HCT116 (cell line): Measurements from ENCODE around the gene CMTM8. TPM values are rescaled to one million over a fixed set of nuclear protein-coding genes. Genes with fewer than 3 reads are reported as not detected.

Experiments used
- ATAC-seq: fragments of 200-7000 bp; cut with Tn5 transposase; 2 replicates; pipeline ENCODE4 v1.9.1; 2020; ENCODE audit warnings: mild to moderate bottlenecking, moderate library complexity
- BruUV-seq: library from RNA; stranded (reverse); fragments of 400-500 nt; replicated peaks from 2 replicates; lab custom pipeline; 2021; lab: Mats Ljungman, UMichigan
- CTCF ChIA-PET: fragments of 300-600 bp; sonication (Branson Sonifier 250); formaldehyde crosslinking; loops from one replicate; lab custom pipeline; 2021; ENCODE audit warnings: antibody characterized with exemption; lab: Charles Lee
- POLR2A ChIA-PET: fragments of 300-600, 350-600 bp; sonication (Branson Sonifier 250); formaldehyde crosslinking; loops from one replicate; lab custom pipeline; 2021; ENCODE audit warnings: antibody characterized with exemption; lab: Charles Lee
- RAD21 ChIA-PET, 2 experiments: fragments of 300-600 bp; sonication (Branson Sonifier 250); formaldehyde crosslinking; loops; one replicate each; lab custom pipeline; 2023; ENCODE audit warnings: low total read pairs in 2 of 2; ENCODE audit not compliant: uncharacterized antibody in 2 of 2, unreplicated experiment in 2 of 2, low non-redundant PET in 1 of 2; lab: Charles Lee
- DNase-seq: peaks from one replicate; pipeline ENCODE4 v3.0.0-alpha.2; 2010; ENCODE audit warnings: low read depth, low spot score
- H2AFZ ChIP-seq: fragments of 200-600 bp; shearing (Covaris generic), sonication (generic); 2 replicates; pipeline ENCODE4 v1.6.1; 2017; ENCODE audit warnings: low read depth, mixed run types, mixed read lengths, antibody characterized with exemption, low read length; ENCODE audit not compliant: poor library complexity, severe bottlenecking
- H3K27ac ChIP-seq: 2 replicates; pipeline ENCODE4 v1.5.1; 2012; ENCODE audit warnings: low read depth, low read length
- H3K27me3 ChIP-seq: fragments of 200-600 bp; sonication (generic); 2 replicates; pipeline ENCODE4 v1.6.1; 2016; ENCODE audit warnings: mixed run types, low read length, mixed read lengths; ENCODE audit not compliant: insufficient read depth
- H3K36me3 ChIP-seq, 2 experiments: fragments of 200-500 bp in 1 of 2; fragments of 200-600 bp in 1 of 2; sonication (Bioruptor generic) in 1 of 2; sonication (generic) in 1 of 2; 2 replicates each; pipeline versions ENCODE4 v1.5.1 to v1.6.1; 2014 to 2016; ENCODE audit warnings: low read length in 2 of 2, inconsistent platforms in 1 of 2, mixed read lengths in 1 of 2, mixed run types in 1 of 2; ENCODE audit not compliant: insufficient read depth in 2 of 2, control insufficient read depth in 1 of 2
- H3K4me1 ChIP-seq, 2 experiments: fragments of 200-600 bp in 1 of 2; sonication (generic) in 1 of 2; 2 replicates each; pipeline versions ENCODE4 v1.5.1 to v1.6.1; 2012 to 2017; ENCODE audit warnings: low read length in 2 of 2, inconsistent platforms in 1 of 2, mild to moderate bottlenecking in 1 of 2, mixed read lengths in 1 of 2, mixed run types in 1 of 2, moderate library complexity in 1 of 2; ENCODE audit not compliant: insufficient read depth in 2 of 2, control insufficient read depth in 1 of 2
- H3K4me2 ChIP-seq: fragments of 200-600 bp; sonication (generic); 2 replicates; pipeline ENCODE4 v1.6.1; 2017; ENCODE audit warnings: mixed run types, low read length, mixed read lengths
- H3K4me3 ChIP-seq, 2 experiments: fragments of 200-600 bp in 1 of 2; sonication (generic) in 1 of 2; replicated peaks in 1 of 2; 2 replicates each; pipeline ENCODE4 v1.5.1; 2011 to 2016; ENCODE audit warnings: low read length in 2 of 2, control low read depth in 1 of 2, low read depth in 1 of 2, mild to moderate bottlenecking in 1 of 2, mixed read lengths in 1 of 2, mixed run types in 1 of 2
- H3K79me2 ChIP-seq: fragments of 200-600 bp; sonication (generic); 2 replicates; pipeline ENCODE4 v1.6.1; 2017; ENCODE audit warnings: mild to moderate bottlenecking, mixed run types, low read length, moderate library complexity, mixed read lengths; ENCODE audit not compliant: insufficient read depth
- H3K9ac ChIP-seq: fragments of 200-600 bp; sonication (generic); 2 replicates; pipeline ENCODE4 v1.6.1; 2016; ENCODE audit warnings: low read length, mixed read lengths
- H3K9me2 ChIP-seq: fragments of 200-600 bp; sonication (generic), shearing (Covaris generic); 2 replicates; pipeline ENCODE4 v1.6.1; 2017; ENCODE audit warnings: mixed run types, mild to moderate bottlenecking, moderate library complexity; ENCODE audit not compliant: insufficient read depth
- H3K9me3 ChIP-seq, 2 experiments: fragments of 200-500 bp in 1 of 2; fragments of 200-600 bp in 1 of 2; sonication (Bioruptor generic) in 1 of 2; sonication (generic) in 1 of 2; 2 replicates each; pipeline ENCODE4 v1.6.1; 2014 to 2017; ENCODE audit warnings: low read length in 2 of 2, mixed read lengths in 2 of 2, inconsistent platforms in 1 of 2, low read depth in 1 of 2, mild to moderate bottlenecking in 1 of 2, mixed run types in 1 of 2, moderate library complexity in 1 of 2; ENCODE audit not compliant: control insufficient read depth in 1 of 2, insufficient read depth in 1 of 2
- H4K20me1 ChIP-seq: fragments of 200-600 bp; sonication (generic), shearing (Covaris generic); 2 replicates; pipeline ENCODE4 v1.6.1; 2017; ENCODE audit warnings: mixed run types, mild to moderate bottlenecking, moderate library complexity; ENCODE audit not compliant: insufficient read depth
- ATF3 ChIP-seq: IDR thresholded peaks from 2 replicates; pipeline ENCODE4 v1.6.1; 2012
- EGR1 ChIP-seq: IDR thresholded peaks from 2 replicates; pipeline ENCODE4 v1.6.1; 2012; ENCODE audit warnings: low read depth
- EZH2 ChIP-seq: fragments of 200-600 bp; sonication (generic); IDR thresholded peaks from 2 replicates; pipeline ENCODE4 v1.6.1; 2017; ENCODE audit warnings: antibody characterized with exemption, mixed run types
- FOSL1 ChIP-seq: IDR thresholded peaks from 2 replicates; pipeline ENCODE4 v1.6.1; 2012; ENCODE audit warnings: low read depth
- MAX ChIP-seq: IDR thresholded peaks from 2 replicates; pipeline ENCODE4 v1.6.1; 2012
- POLR2A ChIP-seq: IDR thresholded peaks from 2 replicates; pipeline ENCODE4 v1.7.0; 2011; ENCODE audit warnings: borderline replicate concordance; ENCODE audit not compliant: insufficient read depth, insufficient read length; ENCODE audit errors: extremely low read depth
- RAD21 ChIP-seq: IDR thresholded peaks from 2 replicates; pipeline ENCODE4 v1.6.1; 2012; ENCODE audit warnings: low read depth, mild to moderate bottlenecking
- SRF ChIP-seq: IDR thresholded peaks from 2 replicates; pipeline ENCODE4 v1.6.1; 2012; ENCODE audit warnings: low read depth
- YY1 ChIP-seq: IDR thresholded peaks from 2 replicates; pipeline ENCODE4 v1.6.1; 2011; ENCODE audit warnings: low read length, low read depth, moderate library complexity, mild to moderate bottlenecking; ENCODE audit not compliant: insufficient replicate concordance; ENCODE audit errors: extremely low read depth
- ZFX ChIP-seq: fragments of 450-650 bp; IDR thresholded peaks from 2 replicates; pipeline ENCODE4 v1.6.1; 2017
- ZNF274 ChIP-seq: fragments of 200-500 bp; sonication (Bioruptor generic); IDR thresholded peaks from 2 replicates; pipeline ENCODE4 v1.6.1; 2014; ENCODE audit warnings: mild to moderate bottlenecking, low read depth, low read length, inconsistent platforms
- intact Hi-C: fragments of 100-400 bp; cut with micrococcal nuclease; formaldehyde crosslinking; loops from 2 replicates; pipeline ENCODE4 v1.10.0; 2022
- total RNA-seq: library from RNA; stranded (reverse); gene quantifications from one replicate; pipeline ENCODE4 v1.2.1, GENCODE V29; 2021; ENCODE audit not compliant: unreplicated experiment
- TF ChIP-seq, protein P1 (sequence below): IDR thresholded peaks from 2 replicates; pipeline ENCODE4 v1.6.1; 2011; ENCODE audit warnings: mild to moderate bottlenecking, low read length, moderate library complexity; ENCODE audit not compliant: insufficient replicate concordance; ENCODE audit errors: extremely low read depth
- TF ChIP-seq, protein P2 (sequence below): IDR thresholded peaks from 2 replicates; pipeline ENCODE4 v1.6.1; 2012; ENCODE audit warnings: low read depth

Gene CMTM8
- total RNA-seq, 1 experiment from 2014 or later: 19.4 TPM

- Histone ChIP-seq H3K79me2 (no peaks in the 10 kb centered on the region), H3K27ac (no peak overlapping the region), H3K4me2 (no peak overlapping the region), H3K9ac (no peak overlapping the region), H3K27me3 (no peaks in the 10 kb centered on the region), H3K9me2 (no peaks in the 10 kb centered on the region), H3K4me3 (no peak overlapping the region), H3K4me1 (no peaks in the 10 kb centered on the region), H4K20me1 (no peaks in the 10 kb centered on the region), H3K9me3 (peaks cover 0 to 7% of the 10 kb centered on the region in 2 experiments; a peak in 1 of 4 replicates), H2AFZ (no peak overlapping the region), H3K36me3 (no peaks in the 10 kb centered on the region)
- TF ChIP-seq SRF (no peak), FOSL1 (no peak), ATF3 (no peak), ZFX (no peak)
- BruUV-seq: no TSS peak
- RAD21 ChIA-PET: no interaction called here
- ATAC-seq (no peak), DNase-seq (no peak)
- CTCF ChIA-PET: no interaction called here
- POLR2A ChIA-PET: no interaction called here
- intact Hi-C loops: no loop called here
Observed at GRCh38 chr3:32216172-32216783, 22.2 kb upstream of the CMTM8 start.

DNA sequence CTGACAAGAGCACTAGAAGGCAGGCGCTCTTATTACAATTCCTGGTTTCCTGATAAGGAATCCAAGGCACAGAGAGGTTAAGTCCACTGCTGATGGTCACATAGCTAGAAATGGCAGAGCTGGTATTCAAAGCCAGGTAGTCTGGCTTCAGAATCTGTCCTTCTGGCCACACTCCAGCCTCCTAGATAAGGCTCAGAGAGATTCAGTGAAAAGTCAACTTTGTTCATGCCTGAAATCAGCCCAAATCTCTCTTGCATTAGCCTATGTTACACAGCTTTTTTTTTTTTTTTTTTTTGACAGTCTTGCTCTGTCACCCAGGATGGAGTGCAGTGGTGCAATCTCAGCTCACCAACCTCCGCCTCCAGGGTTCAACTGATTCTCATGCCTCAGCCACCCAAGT is 21.1 kb upstream of the CMTM8 start:
- Histone ChIP-seq H3K79me2 (no peaks in the 10 kb centered on the region), H3K9ac (no peak overlapping the region), H3K4me3 (no peak overlapping the region), H3K27me3 (no peaks in the 10 kb centered on the region), H3K36me3 (no peaks in the 10 kb centered on the region), H3K9me3 (peaks cover 0 to 7% of the 10 kb centered on the region in 2 experiments; a peak in 1 of 4 replicates), H4K20me1 (no peaks in the 10 kb centered on the region), H3K4me2 (no peak overlapping the region), H3K9me2 (no peaks in the 10 kb centered on the region), H2AFZ (no peak overlapping the region), H3K4me1 (no peaks in the 10 kb centered on the region), H3K27ac (no peak overlapping the region)
- no peak for TF ChIP-seq MAX
- TF ChIP-seq RAD21: no peak
- TF ChIP-seq, protein P1, sequence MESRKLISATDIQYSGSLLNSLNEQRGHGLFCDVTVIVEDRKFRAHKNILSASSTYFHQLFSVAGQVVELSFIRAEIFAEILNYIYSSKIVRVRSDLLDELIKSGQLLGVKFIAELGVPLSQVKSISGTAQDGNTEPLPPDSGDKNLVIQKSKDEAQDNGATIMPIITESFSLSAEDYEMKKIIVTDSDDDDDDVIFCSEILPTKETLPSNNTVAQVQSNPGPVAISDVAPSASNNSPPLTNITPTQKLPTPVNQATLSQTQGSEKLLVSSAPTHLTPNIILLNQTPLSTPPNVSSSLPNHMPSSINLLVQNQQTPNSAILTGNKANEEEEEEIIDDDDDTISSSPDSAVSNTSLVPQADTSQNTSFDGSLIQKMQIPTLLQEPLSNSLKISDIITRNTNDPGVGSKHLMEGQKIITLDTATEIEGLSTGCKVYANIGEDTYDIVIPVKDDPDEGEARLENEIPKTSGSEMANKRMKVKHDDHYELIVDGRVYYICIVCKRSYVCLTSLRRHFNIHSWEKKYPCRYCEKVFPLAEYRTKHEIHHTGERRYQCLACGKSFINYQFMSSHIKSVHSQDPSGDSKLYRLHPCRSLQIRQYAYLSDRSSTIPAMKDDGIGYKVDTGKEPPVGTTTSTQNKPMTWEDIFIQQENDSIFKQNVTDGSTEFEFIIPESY: no peak
- no peak for TF ChIP-seq ZNF274
- TF ChIP-seq EZH2: no peak
- TF ChIP-seq, protein P2, sequence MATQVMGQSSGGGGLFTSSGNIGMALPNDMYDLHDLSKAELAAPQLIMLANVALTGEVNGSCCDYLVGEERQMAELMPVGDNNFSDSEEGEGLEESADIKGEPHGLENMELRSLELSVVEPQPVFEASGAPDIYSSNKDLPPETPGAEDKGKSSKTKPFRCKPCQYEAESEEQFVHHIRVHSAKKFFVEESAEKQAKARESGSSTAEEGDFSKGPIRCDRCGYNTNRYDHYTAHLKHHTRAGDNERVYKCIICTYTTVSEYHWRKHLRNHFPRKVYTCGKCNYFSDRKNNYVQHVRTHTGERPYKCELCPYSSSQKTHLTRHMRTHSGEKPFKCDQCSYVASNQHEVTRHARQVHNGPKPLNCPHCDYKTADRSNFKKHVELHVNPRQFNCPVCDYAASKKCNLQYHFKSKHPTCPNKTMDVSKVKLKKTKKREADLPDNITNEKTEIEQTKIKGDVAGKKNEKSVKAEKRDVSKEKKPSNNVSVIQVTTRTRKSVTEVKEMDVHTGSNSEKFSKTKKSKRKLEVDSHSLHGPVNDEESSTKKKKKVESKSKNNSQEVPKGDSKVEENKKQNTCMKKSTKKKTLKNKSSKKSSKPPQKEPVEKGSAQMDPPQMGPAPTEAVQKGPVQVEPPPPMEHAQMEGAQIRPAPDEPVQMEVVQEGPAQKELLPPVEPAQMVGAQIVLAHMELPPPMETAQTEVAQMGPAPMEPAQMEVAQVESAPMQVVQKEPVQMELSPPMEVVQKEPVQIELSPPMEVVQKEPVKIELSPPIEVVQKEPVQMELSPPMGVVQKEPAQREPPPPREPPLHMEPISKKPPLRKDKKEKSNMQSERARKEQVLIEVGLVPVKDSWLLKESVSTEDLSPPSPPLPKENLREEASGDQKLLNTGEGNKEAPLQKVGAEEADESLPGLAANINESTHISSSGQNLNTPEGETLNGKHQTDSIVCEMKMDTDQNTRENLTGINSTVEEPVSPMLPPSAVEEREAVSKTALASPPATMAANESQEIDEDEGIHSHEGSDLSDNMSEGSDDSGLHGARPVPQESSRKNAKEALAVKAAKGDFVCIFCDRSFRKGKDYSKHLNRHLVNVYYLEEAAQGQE: no peak
- no peak for TF ChIP-seq EGR1
- no peak for TF ChIP-seq YY1
- no peak for TF ChIP-seq POLR2A
- no peak for DNase-seq
- no peak for ATAC-seq
- BruUV-seq: no TSS peak
- ChIA-PET CTCF (no interaction called here), RAD21 (no interaction called here), POLR2A (no interaction called here)
- intact Hi-C loops: no loop called here
